ENCODE data around the gene SLC5A10. TPM values are rescaled to one million over a fixed set of nuclear protein-coding genes. Genes with fewer than 3 reads are reported as not detected.
A peak's percentile ranks its signal among the peaks of the same experiment; 100 is the strongest.
"Not testable (repeated sequence)": the region's sequence is repeated elsewhere in the genome, so short reads cannot be mapped to it uniquely, and the experiment has no call there.

SLC5A10 gene
- polyA plus RNA-seq, 4 donors = 0.28 to 0.59 (median 0.56) TPM

DNA sequence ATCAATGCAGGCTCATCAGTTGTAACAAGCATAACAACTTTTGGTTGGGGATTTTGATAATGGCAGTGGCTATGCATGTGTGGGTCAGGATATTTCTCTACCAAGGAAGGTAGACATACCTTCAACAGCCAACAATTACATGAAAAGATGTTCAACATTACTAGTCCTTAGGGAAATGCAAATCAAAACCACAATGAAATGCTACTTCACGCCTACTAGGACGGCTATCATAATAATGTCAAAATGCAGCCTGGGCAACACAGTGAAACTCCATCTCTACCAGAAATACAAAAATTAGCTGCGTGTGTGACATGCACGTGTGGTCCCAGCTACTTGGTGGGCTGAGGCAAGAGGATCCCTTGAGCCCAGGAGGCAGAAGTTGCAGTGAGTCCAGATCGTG, 7.3 kb upstream of the SLC5A10 start:
- DNase-seq (ENCODE audit: low read depth in 4 of 4, low spot score in 3 of 4) = no peak

DNA sequence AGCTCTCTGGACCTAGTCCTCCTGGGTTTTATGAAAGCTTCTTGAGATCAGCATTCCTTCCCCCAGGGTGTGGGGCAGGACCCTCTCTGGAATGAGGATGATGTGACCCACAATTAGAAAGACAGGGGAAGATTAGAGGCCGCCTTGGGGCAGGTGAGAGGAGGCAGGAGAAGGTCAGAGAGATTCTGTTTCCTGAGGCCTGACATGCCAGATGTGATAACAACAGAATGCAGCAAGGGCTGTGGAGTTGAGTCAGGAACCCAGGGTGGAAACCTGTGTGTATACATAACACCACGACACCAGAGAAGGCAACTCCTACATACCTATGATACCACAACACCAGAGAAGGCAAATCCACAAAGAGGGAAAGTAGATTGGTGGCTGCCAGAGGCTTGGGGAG, 5.4 kb upstream of the SLC5A10 start:
- no peak for DNase-seq (ENCODE audit: low read depth in 4 of 4, low spot score in 3 of 4)

DNA sequence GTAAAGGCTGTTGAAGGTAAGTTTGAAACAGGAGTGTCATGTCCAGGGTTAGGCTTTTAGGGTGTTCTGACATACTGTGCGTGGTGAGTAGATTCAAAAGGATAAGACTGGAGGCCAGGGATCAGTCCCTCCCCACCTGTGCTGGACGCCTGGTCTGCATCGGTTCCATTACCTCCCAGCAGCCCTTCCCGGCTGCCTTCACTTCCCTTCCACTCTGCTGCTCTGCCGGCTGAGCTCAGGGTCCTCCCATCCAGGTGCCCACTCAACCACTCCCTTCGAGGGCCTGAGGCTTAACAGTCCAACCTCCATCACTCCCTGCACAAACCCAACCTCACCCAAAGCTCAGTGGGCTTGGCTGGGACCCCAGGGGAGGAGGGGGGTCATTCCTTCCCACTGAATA, 4.1 kb upstream of the SLC5A10 start:
- DNase-seq (ENCODE audit: low read depth in 4 of 4, low spot score in 3 of 4) = no peak

DNA sequence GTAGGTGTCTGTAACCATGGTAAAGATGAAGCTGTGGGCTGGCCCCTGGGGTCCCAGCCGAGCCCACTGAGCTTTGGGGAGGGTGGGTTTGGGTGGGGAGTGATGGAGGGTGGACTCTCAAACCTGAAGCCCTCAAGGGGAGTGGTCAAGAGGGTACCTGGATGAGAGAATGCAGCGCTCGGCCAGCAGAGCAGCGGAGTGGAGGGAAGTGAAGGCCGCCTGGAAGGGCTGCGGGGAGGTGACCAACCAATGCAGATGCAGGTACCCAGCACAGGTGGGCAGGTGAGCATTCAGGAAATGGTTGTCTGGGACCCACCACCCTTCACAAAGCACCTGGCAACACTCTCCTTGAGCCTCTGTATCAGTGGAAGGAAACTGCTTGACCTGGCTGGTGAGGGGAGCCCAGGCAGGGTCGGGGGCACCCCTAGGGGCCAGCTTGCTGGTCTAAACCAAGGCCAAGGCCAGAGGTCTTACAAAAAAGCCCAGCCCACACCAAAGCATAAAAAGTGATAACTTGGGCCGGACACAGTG, 3.4 kb upstream of the SLC5A10 start:
- no peak for DNase-seq (ENCODE audit: low read depth in 4 of 4, low spot score in 3 of 4)

DNA sequence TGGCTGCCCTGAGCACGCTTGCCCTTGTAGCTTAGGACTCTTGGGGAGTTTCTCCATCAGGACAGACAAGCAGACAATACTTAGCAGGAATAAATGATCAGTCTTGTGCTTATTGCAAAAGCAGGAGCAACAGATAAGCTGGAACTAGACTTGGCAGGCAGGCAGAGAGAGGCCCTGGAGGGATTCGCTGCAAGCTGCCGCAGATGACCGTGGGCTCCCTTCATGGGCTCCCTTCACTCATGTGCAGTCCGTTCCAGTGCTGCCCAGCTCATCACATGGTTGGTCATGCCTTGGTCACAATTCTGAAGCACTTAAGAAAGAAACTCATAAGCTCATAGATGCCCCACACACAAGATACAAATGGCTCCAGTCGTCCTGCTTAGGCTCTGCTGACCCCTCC, 2.4 kb upstream of the SLC5A10 start:
- DNase-seq (ENCODE audit: low read depth in 4 of 4, low spot score in 3 of 4) = no peak

DNA sequence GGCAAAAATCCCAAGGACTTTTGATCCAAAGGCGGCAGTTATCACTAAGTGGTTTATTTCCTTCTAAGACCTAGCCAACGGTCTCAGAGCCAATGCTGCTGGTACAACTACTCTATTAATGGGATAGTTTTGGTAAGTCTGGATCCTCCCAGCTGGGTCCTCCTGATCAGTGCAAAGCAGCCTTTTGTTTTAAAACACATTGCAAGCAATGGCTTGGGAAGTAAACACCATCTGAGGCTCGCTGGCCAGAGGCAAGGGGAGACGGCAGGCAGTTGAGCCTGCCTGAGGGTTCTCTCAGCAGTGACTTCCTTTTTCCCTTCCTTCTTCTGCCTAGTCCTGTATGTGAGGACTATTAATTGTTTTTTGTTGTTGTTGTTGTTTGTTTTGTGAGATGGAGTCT, 1.6 kb upstream of the SLC5A10 start:
- DNase-seq (ENCODE audit: low read depth in 4 of 4, low spot score in 3 of 4) = no peak

DNA sequence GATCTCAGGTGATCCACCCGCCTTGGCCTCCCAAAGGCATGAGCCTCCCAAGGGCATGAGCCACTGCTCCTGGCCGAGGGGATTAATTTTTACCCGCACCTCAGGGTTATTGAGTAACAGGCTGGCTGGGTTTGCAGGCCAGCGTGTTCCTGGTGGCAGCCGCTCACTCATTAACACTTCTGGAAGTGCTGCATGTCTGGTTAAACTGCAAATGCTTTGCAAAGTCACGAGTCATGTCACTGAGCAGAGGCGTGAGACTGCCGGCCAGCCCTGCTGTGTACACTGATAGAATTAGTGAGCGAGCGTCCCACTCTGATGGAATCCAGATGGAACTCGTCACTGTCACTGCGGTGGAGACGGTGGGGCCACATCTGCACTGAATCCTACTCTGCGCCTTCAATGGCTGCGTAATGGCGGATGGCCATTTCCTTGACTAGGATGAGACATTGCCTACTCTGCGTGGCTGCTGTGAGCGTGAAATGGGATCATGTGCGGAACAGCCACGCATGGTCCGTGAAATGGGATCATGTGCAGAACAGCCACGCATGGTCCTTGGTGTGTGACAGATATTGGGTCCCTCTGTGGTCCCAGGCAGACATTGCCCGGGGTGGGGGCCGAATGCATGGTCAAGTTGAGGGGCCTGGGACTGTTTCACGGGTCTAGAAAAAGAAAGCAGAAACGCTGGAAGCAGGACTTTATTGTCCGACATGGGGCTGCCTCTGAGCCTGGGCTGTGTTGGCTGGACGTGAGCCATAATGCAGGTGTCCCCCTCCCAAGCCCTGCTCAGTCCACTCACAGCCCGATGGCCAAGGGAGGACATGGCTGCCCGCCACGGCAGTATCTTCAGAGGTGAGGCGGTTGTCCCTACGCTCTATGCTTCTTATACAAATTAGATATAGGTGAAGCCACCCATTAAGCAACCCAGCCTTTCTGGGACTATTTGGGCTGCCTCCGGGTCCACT, 740 bp upstream of the SLC5A10 start:
- DNase-seq (ENCODE audit: low read depth in 4 of 4, low spot score in 3 of 4) = peak in 3 of 4 donors; percentile 32 to 48 (median 47)

DNA sequence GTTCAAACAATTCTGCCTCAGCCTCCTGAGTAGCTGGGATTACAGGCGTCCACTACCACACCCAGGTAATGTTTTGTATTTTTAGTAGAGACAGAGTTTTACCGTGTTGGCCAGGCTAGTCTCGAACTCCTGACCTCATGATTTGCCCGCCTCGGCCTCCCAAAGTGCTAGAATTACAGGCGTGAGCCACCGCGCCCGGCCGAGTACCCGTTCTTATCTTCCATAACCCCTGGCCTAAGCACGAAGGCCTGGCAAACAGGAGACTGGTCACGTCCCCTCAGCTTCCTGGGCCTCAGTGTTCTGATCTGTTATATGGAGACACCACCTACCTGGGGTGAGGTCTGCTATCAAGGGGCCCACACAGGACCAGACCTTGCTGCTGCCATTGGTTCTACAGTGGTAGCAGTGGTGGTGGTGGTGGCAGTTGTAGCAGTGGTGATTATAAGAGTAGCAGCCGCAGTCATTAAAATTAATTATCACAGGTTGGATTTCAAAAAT, 1.3 kb downstream of the SLC5A10 start:
- DNase-seq (ENCODE audit: low read depth in 4 of 4, low spot score in 3 of 4) = no peak

DNA sequence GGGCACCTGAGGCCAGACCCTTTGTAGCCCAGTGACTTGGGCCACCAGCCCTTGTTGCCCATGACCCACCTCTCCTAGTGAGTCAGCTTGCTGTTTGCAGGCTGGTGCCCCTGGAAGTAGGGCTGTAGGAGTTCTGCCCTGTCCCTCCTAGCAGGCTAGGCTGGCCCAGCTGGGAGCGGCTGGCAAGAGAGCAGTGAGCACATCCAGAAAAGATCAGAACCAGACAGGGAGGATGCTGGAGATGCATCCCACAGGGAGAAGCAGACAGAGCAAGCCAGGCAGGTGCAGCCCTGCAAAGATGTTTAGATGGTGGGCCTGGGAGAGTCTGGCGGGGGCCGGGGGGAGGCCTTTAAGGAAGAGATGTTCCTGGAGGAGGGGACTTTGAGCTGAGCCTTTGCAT, 2.4 kb downstream of the SLC5A10 start:
- no peak for DNase-seq (ENCODE audit: low read depth in 4 of 4, low spot score in 3 of 4)

DNA sequence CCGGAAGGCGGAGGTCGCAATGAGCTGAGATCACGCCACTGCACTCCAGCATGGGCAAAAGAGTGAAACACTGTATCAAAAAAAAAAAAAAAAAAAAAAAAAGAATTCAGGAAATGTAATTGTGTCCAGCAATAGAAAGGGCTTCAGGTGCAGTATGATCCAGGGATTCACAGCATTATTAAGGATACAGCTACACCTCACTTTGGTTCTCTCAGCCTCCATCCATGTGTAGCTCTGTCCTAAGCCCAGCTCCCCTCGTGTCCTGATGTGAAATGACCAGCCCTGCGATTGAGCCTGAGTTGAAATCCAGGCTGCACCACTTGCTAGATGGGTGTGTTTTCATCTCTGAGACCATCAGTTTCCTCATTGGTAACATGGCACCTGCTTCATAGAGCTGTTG, 3.0 kb downstream of the SLC5A10 start:
- DNase-seq (ENCODE audit: low read depth in 4 of 4, low spot score in 3 of 4) = no peak

DNA sequence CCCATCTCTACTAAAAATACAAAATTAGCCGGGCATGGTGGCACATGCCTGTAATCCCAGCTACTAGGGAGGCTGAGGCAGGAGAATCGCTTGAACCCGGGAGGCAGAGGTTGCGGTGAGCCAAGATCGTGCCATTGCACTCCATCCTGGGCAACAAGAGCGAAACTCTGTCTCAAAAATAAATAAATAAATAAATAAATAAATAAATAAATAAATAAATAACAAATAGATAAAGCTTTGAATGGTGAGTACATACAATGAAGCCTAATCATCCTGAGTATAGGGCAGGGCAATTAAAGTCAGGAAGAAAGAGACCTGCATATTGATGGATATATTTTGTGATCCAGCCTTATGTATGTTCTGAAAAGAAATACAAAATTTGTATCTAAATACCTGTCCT, 4.1 kb downstream of the SLC5A10 start:
- DNase-seq (ENCODE audit: low read depth in 4 of 4, low spot score in 3 of 4) = not testable (repeated sequence)

DNA sequence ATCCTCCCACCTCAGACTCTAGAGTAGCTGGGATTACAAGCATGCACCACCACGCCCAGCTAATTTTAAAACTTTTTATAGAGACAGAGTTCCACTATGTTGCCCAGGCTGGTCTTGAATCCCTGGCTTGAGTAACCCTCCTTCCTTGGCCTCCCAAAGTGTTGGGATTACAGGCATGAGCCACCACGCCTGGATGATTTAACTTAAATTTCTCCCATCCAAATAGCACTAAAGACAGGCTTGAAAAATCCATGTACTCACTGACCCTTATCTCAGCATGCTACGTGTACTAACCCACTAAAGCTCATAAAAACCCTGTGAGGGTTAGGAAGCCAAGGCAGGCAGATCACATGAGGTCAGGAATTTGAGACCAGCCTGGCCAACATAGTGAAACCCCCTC, 4.6 kb downstream of the SLC5A10 start:
- DNase-seq (ENCODE audit: low read depth in 4 of 4, low spot score in 3 of 4) = no peak

DNA sequence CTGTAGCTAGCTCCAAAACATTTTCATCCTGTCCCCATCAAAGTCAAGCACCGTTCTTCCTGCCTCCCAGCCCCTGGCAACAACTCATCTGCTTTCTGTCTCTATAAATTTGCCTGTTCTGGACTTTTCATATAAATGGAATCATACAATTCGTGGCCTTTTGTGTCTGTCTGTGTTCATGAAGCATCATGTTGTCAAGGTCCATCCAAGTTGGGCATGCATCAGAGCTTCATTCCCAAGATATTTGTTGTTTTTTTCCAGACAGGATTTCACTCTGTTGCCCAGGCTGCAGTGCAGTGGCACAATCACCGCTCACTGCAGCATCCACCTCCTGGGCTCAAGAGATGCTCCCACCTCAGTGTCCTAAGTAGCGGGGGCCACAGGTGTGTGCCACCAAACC, 5.9 kb downstream of the SLC5A10 start:
- no peak for DNase-seq (ENCODE audit: low read depth in 4 of 4, low spot score in 3 of 4)

DNA sequence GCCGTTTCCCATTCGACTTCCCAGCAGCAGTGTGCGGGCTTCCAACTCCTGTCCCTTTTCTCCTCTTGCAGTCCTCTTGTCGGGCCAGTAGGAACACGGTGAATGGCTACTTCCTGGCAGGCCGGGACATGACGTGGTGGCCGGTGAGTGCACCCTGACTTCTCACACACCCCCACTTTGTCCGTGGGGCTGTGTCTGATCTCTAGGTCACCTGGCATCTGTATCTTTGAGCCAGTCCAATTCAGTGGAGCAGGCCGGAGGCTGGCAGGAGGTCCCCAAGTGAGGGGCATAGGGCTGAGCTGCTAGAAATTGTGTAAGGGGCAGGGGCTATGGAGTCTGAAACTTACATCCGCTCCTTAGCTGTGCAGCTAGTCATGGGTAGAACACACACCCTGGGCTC, 6.6 kb downstream of the SLC5A10 start:
- no peak for DNase-seq (ENCODE audit: low read depth in 4 of 4, low spot score in 3 of 4)

DNA sequence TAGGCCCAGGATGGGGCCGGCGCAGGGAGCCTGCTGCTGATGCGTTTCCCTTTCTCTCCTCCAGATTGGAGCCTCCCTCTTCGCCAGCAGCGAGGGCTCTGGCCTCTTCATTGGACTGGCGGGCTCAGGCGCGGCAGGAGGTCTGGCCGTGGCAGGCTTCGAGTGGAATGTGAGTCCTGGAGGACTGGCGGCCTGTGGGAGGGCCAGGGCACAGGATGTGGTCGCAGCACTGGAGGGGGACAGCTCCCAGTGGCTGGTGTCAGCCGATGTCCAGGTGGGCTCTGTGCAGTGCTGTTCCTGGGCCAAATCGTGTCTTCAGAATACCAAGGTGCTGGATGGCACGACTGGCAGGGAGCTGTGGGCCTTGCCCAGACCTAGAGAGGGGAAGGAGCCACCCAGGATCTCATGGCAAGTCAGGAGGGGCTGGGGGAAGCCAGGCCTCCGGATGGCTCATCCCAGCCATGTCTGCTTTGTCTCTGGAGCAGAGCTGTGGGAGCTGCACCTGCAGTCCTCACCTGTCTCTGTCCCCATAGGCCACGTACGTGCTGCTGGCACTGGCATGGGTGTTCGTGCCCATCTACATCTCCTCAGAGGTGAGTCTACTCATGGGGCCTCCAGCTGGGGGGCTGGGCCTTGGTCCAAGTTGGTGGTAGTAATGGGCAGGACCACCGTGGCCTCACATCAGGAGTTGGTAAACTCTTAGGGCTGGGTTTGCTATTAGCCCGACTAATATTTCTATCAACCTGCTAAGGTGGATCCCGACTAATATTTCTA, 7.3 kb downstream of the SLC5A10 start:
- no peak for DNase-seq (ENCODE audit: low read depth in 4 of 4, low spot score in 3 of 4)

DNA sequence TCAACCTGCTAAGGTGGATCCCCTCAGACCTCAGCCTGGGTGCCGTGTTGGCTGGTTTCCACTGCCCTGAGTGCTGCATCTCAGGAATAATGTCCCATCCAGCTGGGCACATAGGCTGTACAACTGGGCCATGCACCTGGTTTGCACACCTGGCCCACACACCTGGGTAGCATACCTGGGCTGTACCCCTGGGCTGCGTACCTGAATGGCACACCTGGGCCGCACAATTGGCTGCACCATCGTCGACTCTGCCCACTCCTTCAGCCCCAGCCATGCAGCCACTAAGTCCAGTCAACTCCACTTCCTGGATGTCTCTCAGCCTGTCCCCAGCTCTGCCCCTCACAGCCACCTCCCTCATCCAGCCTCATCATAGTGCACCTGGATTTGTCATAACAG, 7.9 kb downstream of the SLC5A10 start:
- DNase-seq (ENCODE audit: low read depth in 4 of 4, low spot score in 3 of 4) = no peak

DNA sequence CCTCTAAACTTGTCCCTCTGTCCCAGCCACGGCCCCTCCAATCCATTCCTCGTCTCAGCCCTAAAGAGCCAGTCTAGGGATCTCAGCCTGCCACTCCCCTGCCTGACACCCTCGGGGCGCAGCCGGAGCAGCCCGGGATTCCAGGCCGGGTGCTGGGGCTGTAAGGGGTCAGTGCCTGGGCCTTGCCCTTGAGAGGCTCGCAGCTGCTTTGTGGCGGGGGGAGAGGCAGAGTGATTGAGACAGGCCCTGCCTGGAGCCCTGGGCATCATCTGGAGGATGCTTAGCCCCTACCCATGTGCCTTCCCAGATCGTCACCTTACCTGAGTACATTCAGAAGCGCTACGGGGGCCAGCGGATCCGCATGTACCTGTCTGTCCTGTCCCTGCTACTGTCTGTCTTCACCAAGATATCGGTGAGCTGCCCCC, 8.3 kb downstream of the SLC5A10 start:
- DNase-seq (ENCODE audit: low read depth in 4 of 4, low spot score in 3 of 4) = no peak

DNA sequence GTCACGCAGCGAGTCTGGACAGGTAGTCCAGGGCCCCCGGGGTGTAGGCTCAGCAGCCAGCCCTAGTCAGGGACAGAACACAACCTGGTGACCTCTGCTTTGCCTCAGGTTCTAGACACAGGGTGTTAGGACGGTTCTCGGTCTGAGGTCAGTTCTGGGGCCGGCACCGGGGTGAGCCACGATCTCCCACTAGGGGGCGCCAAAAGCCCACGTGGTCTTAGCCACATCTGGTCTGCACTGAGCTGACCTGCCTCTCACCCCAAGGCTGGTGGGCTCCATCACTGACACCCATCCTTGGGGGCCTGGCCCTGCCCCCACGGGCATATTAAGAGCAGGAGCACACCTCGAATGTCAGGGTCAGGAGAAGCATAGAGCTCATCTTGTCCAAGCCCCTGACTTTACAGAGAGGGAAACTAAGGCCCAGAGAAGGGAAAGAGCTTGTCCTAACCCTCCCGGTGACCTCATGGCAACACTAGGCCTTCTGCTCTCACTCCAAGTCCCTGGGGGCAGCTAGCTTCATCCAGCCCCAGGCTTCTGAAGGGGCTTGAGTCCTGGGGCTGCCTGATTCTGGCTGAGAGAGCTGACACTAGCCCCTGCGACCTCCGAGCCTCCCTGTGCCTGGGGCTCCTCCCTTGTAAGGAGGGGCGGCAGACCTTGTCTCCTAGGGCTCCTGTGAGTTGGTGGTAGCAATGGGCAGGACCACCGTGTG, 9.0 kb downstream of the SLC5A10 start:
- DNase-seq (ENCODE audit: low read depth in 4 of 4, low spot score in 3 of 4) = peak in 2 of 4 donors; percentile 36 to 61

DNA sequence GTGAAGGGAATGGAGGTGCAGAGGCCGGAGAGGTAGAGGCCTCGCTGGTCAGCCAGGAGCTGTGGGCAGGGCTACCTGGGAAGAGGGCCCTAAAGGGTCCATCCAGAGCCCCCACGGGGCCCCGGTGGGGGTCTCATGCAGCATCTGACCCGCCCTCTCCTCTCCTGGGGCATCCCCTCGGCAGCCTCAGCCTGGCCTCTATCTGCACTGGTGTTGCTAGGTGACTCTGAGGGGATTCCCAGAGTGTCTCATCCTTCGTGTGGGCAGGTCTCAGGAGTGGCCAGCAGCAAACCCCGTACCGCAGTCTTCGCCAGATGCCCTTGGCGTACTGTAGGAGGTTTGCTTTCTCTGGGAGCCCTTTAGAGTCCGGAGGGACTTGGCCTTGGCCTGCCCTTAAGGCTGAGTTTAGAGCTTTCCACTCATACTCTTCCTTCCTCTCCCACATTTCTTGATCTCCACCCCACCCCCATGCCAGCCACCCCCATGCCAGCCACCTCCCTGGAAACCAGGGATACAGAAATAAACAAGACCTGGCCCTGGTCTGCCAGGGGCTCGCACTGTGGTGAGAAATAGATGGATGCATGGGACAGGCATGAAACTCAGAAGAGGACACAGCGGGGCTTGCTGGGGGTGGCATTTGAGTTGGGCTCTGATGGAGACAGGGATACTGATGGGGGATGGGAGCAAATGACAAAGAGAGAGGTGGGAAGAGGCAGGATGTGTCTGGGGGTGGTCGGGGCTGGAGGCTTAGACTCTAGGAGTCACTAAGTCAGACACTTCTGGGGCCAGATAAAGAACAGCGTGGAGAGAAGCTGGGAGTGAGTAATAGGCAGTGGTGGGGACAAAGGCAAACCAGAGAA, 9.9 kb downstream of the SLC5A10 start:
- no peak for DNase-seq (ENCODE audit: low read depth in 4 of 4, low spot score in 3 of 4)

DNA sequence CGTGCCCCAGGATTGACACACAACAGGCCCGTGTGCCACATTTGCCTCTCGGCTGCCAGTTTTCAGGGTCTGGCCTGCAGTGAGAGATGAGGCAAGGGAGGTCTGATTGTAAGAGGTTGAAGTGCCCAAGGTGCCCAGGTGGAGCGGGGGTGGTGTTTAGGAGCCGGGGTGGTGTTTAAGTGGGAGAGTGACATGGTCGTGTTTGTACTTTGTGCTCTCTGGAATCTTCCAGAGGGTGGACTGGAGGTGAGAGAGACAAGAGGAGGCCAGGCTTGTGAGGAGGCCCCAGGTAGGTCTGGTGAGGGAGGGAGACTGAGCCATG, 10.5 kb downstream of the SLC5A10 start:
- no peak for DNase-seq (ENCODE audit: low read depth in 4 of 4, low spot score in 3 of 4)

All from right renal pelvis (tissue), 4 donors.